Neural cell (in vitro differentiated cells): ENCODE data around the gene FAS. TPM values are rescaled to one million over a fixed set of nuclear protein-coding genes. Genes with fewer than 3 reads are reported as not detected.

Experiments
- H2AFZ ChIP-seq: fragments of 200-600, 300-800 bp; sonication (generic), shearing (Covaris generic); 2 replicates; pipeline ENCODE4 v1.6.0; 2014; ENCODE audit warnings: low read depth, mild to moderate bottlenecking, antibody characterized with exemption, low read length, moderate library complexity
- H3F3A ChIP-seq: fragments of 200-600 bp; shearing (Covaris generic); 2 replicates; pipeline ENCODE4 v1.6.1; 2016; ENCODE audit warnings: mild to moderate bottlenecking, moderate library complexity, mixed read lengths, antibody characterized with exemption, low read length; ENCODE audit not compliant: insufficient read depth, poor library complexity, severe bottlenecking
- H3K27ac ChIP-seq: fragments of 200-600, 300-800 bp; sonication (generic), shearing (Covaris generic); 2 replicates; pipeline ENCODE4 v1.5.1; 2014; ENCODE audit warnings: mild to moderate bottlenecking, low read length, moderate library complexity
- H3K27me3 ChIP-seq: fragments of 300-800, 200-600 bp; sonication (generic), shearing (Covaris generic); 2 replicates; pipeline ENCODE4 v1.6.0; 2014; ENCODE audit warnings: mild to moderate bottlenecking, low read depth, low read length, moderate library complexity; ENCODE audit not compliant: insufficient read depth
- H3K36me3 ChIP-seq: fragments of 300-800, 200-600 bp; sonication (generic), shearing (Covaris generic); 2 replicates; pipeline ENCODE4 v1.5.1; 2014; ENCODE audit warnings: mild to moderate bottlenecking, antibody characterized with exemption, low read length, moderate library complexity; ENCODE audit not compliant: insufficient read depth
- H3K4me2 ChIP-seq: fragments of 300-800, 200-600 bp; sonication (generic), shearing (Covaris generic); 2 replicates; pipeline ENCODE4 v1.6.0; 2014; ENCODE audit warnings: mild to moderate bottlenecking, low read length
- H3K4me3 ChIP-seq: fragments of 300-800, 200-600 bp; sonication (generic), shearing (Covaris generic); 2 replicates; pipeline ENCODE4 v1.5.1; 2014; ENCODE audit warnings: mild to moderate bottlenecking, low read length, moderate library complexity
- H3K79me2 ChIP-seq: fragments of 200-600 bp; shearing (Covaris generic); replicated peaks from 2 replicates; pipeline ENCODE4 v1.6.0; 2014; ENCODE audit warnings: mild to moderate bottlenecking, low read length, moderate library complexity; ENCODE audit not compliant: insufficient read depth
- H3K9ac ChIP-seq: fragments of 300-800, 200-600 bp; sonication (generic), shearing (Covaris generic); 2 replicates; pipeline ENCODE4 v1.6.1; 2016; ENCODE audit warnings: mild to moderate bottlenecking, low read length, mixed read lengths
- H3K9me2 ChIP-seq: fragments of 200-600 bp; shearing (Covaris generic); 2 replicates; pipeline ENCODE4 v1.6.1; 2016; ENCODE audit warnings: mild to moderate bottlenecking, low read length, mixed read lengths; ENCODE audit not compliant: insufficient read depth
- H3K9me3 ChIP-seq: fragments of 200-600, 300-800 bp; sonication (generic), shearing (Covaris generic); 2 replicates; pipeline ENCODE4 v1.6.1; 2016; ENCODE audit warnings: mild to moderate bottlenecking, mixed run types, low read length, moderate library complexity, mixed read lengths
- H4K20me1 ChIP-seq: fragments of 200-600 bp; shearing (Covaris generic); 2 replicates; pipeline ENCODE4 v1.6.1; 2016; ENCODE audit warnings: mild to moderate bottlenecking, mixed run types; ENCODE audit not compliant: insufficient read depth
- CTCF ChIP-seq: fragments of 450-650 bp; IDR thresholded peaks from 2 replicates; pipeline ENCODE4 v1.5.1; 2014; ENCODE audit warnings: antibody characterized with exemption, mild to moderate bottlenecking, moderate library complexity; ENCODE audit not compliant: poor library complexity, severe bottlenecking
- EP300 ChIP-seq: fragments of 450-650 bp; conservative IDR thresholded peaks from 2 replicates; pipeline ENCODE4 v1.6.1; 2014; ENCODE audit warnings: antibody characterized with exemption, mild to moderate bottlenecking, moderate library complexity; ENCODE audit not compliant: poor library complexity, severe bottlenecking
- EZH2 ChIP-seq: fragments of 200-600, 300-800 bp; shearing (Covaris generic), sonication (generic); IDR thresholded peaks from 2 replicates; pipeline ENCODE4 v1.6.1; 2014; ENCODE audit warnings: antibody characterized with exemption, low read length, borderline replicate concordance, mild to moderate bottlenecking; ENCODE audit not compliant: insufficient read depth, poor library complexity, severe bottlenecking
- MXI1 ChIP-seq: fragments of 450-650 bp; conservative IDR thresholded peaks from 2 replicates; pipeline ENCODE4 v1.6.1; 2014; ENCODE audit warnings: antibody characterized with exemption, mild to moderate bottlenecking; ENCODE audit not compliant: poor library complexity, severe bottlenecking
- POLR2AphosphoS5 ChIP-seq: IDR thresholded peaks from 2 replicates; pipeline ENCODE4 v1.6.1; 2012
- RAD21 ChIP-seq: fragments of 450-650 bp; conservative IDR thresholded peaks from 2 replicates; pipeline ENCODE4 v1.6.1; 2014; ENCODE audit warnings: antibody characterized with exemption, mild to moderate bottlenecking, moderate library complexity
- REST ChIP-seq: IDR thresholded peaks from 2 replicates; pipeline ENCODE4 v1.6.1; 2012; ENCODE audit warnings: borderline replicate concordance
- SMC3 ChIP-seq: fragments of 450-650 bp; conservative IDR thresholded peaks from 2 replicates; pipeline ENCODE4 v1.6.1; 2014; ENCODE audit warnings: antibody characterized with exemption, mild to moderate bottlenecking, moderate library complexity; ENCODE audit not compliant: poor library complexity
- TAF1 ChIP-seq: IDR thresholded peaks from 2 replicates; pipeline ENCODE4 v1.6.1; 2012; ENCODE audit warnings: low read depth
- polyA plus RNA-seq: library from polyadenylated mRNA; depleted of rRNA; stranded (reverse); fragments of >200 nt; gene quantifications from 2 replicates; pipeline ENCODE4 v1.2.3, GENCODE V29; 2014

FAS gene
- polyA plus RNA-seq, 1 donor from 2014 or later = 2.5 TPM

- Histone ChIP-seq H4K20me1 (no peaks in the 10 kb centered on the region), H3K9me3 (no peaks in the 10 kb centered on the region), H3K4me3 (no peak overlapping the region), H3K9ac (no peak overlapping the region), H3K9me2 (no peaks in the 10 kb centered on the region), H3K36me3 (no peaks in the 10 kb centered on the region), H3K27ac (no peak overlapping the region), H2AFZ (no peak overlapping the region), H3K27me3 (peaks cover 4% of the 10 kb centered on the region), H3F3A (no peaks in the 10 kb centered on the region), H3K79me2 (no peaks in the 10 kb centered on the region), H3K4me2 (no peak overlapping the region)
- TF ChIP-seq TAF1 = no peak
These were observed 6.3 kb downstream of the FAS start for GRCh38 chr10:88996927-88997326.

GRCh38 chr10:88999625-89000024 lies 9.0 kb downstream of the FAS start:
- Histone ChIP-seq H3K9ac (no peak overlapping the region), H2AFZ (no peak overlapping the region), H3K4me2 (no peak overlapping the region), H3F3A (no peaks in the 10 kb centered on the region), H3K4me3 (no peak overlapping the region), H3K9me3 (no peaks in the 10 kb centered on the region), H3K27me3 (no peaks in the 10 kb centered on the region), H3K79me2 (no peaks in the 10 kb centered on the region), H3K36me3 (no peaks in the 10 kb centered on the region), H3K9me2 (no peaks in the 10 kb centered on the region), H3K27ac (no peak overlapping the region), H4K20me1 (no peaks in the 10 kb centered on the region)
- no peak for TF ChIP-seq MXI1
- no peak for TF ChIP-seq POLR2AphosphoS5
- no peak for TF ChIP-seq TAF1
- TF ChIP-seq EZH2 = no peak
- TF ChIP-seq CTCF = no peak
- no peak for TF ChIP-seq EP300
- no peak for TF ChIP-seq SMC3
- no peak for TF ChIP-seq REST
- no peak for TF ChIP-seq RAD21
